ENCODE measurements around the gene CCDC159. TPM values are rescaled to one million over a fixed set of nuclear protein-coding genes. Genes with fewer than 3 reads are reported as not detected.
A peak's percentile ranks its signal among the peaks of the same experiment; 100 is the strongest.
"Not testable (repeated sequence)": the region's sequence is repeated elsewhere in the genome, so short reads cannot be mapped to it uniquely, and the experiment has no call there.

Gene CCDC159
- total RNA-seq, 1 donor from 2014 or later: 1.8 TPM

GRCh38 chr19:11377237-11377636 lies 30.9 kb downstream of the CCDC159 start:
- no peaks in the 10 kb centered on the region for H3K79me2 ChIP-seq (ENCODE audit: low read depth)
- no peak overlapping the region for H2AFZ ChIP-seq (replicated peaks)
- H3F3A ChIP-seq (ENCODE audit: low read depth): peaks cover 44% of the 10 kb centered on the region
- H3K36me3 ChIP-seq: no peaks in the 10 kb centered on the region
- H3K4me3 ChIP-seq: no peak overlapping the region
- TF ChIP-seq EZH2phosphoT487 (IDR thresholded peaks at IDR 0.05): no peak
- no peak for TF ChIP-seq EZH2 (IDR thresholded peaks at IDR 0.05)
- TF ChIP-seq CTCF (IDR thresholded peaks at IDR 0.05): no peak
- H3K27ac ChIP-seq: no peak overlapping the region
- no peaks in the 10 kb centered on the region for H3K9me3 Mint-ChIP-seq
- H3K4me3 Mint-ChIP-seq: peak overlapping the region; percentile 37
- H4K20me1 ChIP-seq (ENCODE audit: low read depth): peaks cover 17% of the 10 kb centered on the region
- no peak for DNase-seq (ENCODE audit: low spot score)
- no peak overlapping the region for H3K9ac ChIP-seq
- H3K36me3 Mint-ChIP-seq: peaks cover 3% of the 10 kb centered on the region
- peaks cover 5% of the 10 kb centered on the region for H3K27me3 ChIP-seq
- no peak overlapping the region for H3K4me2 ChIP-seq
- no peak overlapping the region for H3K27ac Mint-ChIP-seq
- peaks cover 6% of the 10 kb centered on the region for H3K4me1 ChIP-seq
- peaks cover 15% of the 10 kb centered on the region for H3K27me3 Mint-ChIP-seq (ENCODE audit: insufficient read depth, low read depth)
- H3K9me3 ChIP-seq (ENCODE audit: low read depth): no peaks in the 10 kb centered on the region
- H3K4me1 Mint-ChIP-seq: peaks cover 32% of the 10 kb centered on the region

DNA sequence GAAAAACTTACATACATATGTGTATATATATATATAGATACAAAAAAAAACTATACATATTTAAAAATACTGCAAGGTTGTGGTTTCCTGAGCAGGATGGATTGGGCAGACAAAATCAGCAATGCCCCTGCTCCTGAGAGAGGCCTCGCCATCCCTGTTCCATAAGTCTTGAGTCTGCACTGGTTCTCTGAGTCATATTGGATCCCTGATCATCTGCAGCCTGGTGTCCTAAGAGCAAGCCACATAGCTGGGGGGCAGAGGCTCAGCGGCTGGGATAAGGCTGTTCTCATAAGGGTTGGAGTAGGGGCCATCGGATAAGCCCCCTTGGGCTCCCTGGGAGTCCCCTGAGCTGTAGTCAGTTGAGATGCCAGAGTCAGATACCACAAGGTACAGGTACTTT lies 31.4 kb downstream of the CCDC159 start:
- DNase-seq (ENCODE audit: low spot score): no peak
- Histone ChIP-seq H3K36me3 (no peaks in the 10 kb centered on the region), H3K9ac (no peak overlapping the region), H3K9me3 (ENCODE audit: low read depth) (no peaks in the 10 kb centered on the region), H3K79me2 (ENCODE audit: low read depth) (no peaks in the 10 kb centered on the region), H3K4me2 (no peak overlapping the region), H2AFZ (replicated peaks) (no peak overlapping the region), H3K4me1 (peaks cover 6% of the 10 kb centered on the region), H3F3A (ENCODE audit: low read depth) (peaks cover 49% of the 10 kb centered on the region), H4K20me1 (ENCODE audit: low read depth) (peaks cover 20% of the 10 kb centered on the region), H3K27ac (no peak overlapping the region), H3K4me3 (no peak overlapping the region), H3K27me3 (peaks cover 10% of the 10 kb centered on the region)
- H3K4me1 Mint-ChIP-seq: peaks cover 34% of the 10 kb centered on the region
- TF ChIP-seq EZH2phosphoT487 (IDR thresholded peaks at IDR 0.05) (no peak), CTCF (IDR thresholded peaks at IDR 0.05) (no peak), EZH2 (IDR thresholded peaks at IDR 0.05) (no peak)
- peaks cover 3% of the 10 kb centered on the region for H3K36me3 Mint-ChIP-seq
- no peak overlapping the region for H3K27ac Mint-ChIP-seq
- no peaks in the 10 kb centered on the region for H3K9me3 Mint-ChIP-seq
- peaks cover 20% of the 10 kb centered on the region for H3K27me3 Mint-ChIP-seq (ENCODE audit: insufficient read depth, low read depth)
- no peak overlapping the region for H3K4me3 Mint-ChIP-seq

GRCh38 chr19:11378319-11379189 lies 32.2 kb downstream of the CCDC159 start:
- peaks cover 21% of the 10 kb centered on the region for H3K27me3 Mint-ChIP-seq (ENCODE audit: insufficient read depth, low read depth)
- peaks cover 3% of the 10 kb centered on the region for H3K36me3 Mint-ChIP-seq
- DNase-seq (ENCODE audit: low spot score): peak; percentile 88
- H3K27ac Mint-ChIP-seq: no peak overlapping the region
- Histone ChIP-seq H3K4me3 (no peak overlapping the region), H4K20me1 (ENCODE audit: low read depth) (peaks cover 20% of the 10 kb centered on the region), H3F3A (ENCODE audit: low read depth) (peaks cover 52% of the 10 kb centered on the region), H2AFZ (replicated peaks) (no peak overlapping the region), H3K9ac (no peak overlapping the region), H3K9me3 (ENCODE audit: low read depth) (no peaks in the 10 kb centered on the region), H3K4me1 (peaks cover 6% of the 10 kb centered on the region), H3K4me2 (no peak overlapping the region), H3K36me3 (no peaks in the 10 kb centered on the region), H3K79me2 (ENCODE audit: low read depth) (no peaks in the 10 kb centered on the region), H3K27me3 (peaks cover 18% of the 10 kb centered on the region), H3K27ac (no peak overlapping the region)
- peaks cover 29% of the 10 kb centered on the region for H3K4me1 Mint-ChIP-seq
- H3K4me3 Mint-ChIP-seq: peak overlapping the region; percentile 16
- H3K9me3 Mint-ChIP-seq: no peaks in the 10 kb centered on the region
- peak; percentile 69 for TF ChIP-seq CTCF (IDR thresholded peaks at IDR 0.05)
- TF ChIP-seq EZH2 (IDR thresholded peaks at IDR 0.05): no peak
- no peak for TF ChIP-seq EZH2phosphoT487 (IDR thresholded peaks at IDR 0.05)

DNA sequence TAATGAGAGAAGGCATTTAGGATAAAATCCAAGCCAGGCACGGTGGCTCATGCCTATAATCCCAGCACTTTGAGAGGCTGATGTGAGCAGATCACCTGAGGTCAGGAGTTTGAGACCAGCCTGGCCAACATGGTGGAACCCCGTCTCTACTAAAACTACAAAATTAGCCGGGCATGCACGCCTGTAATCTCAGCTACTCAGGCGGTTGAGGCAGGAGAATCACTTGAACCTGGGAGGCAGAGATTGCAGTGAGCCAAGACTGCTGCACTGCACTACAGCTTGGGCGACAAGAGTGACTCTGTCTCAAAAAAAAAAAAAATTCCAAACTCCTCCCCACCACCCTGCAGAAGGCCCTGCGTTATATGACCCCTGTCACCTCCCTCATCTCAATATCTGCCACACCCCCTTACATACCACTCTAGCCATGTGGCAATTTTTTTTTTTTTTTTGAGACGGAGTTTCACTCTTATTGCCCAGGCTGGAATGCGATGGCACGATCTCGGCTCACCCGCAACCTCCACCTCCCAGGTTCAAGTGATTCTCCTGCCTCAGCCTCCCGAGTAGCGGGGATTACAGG lies 33.0 kb downstream of the CCDC159 start:
- not testable (repeated sequence) for H3K4me3 Mint-ChIP-seq

More for the DNA sequence above, 33.0 kb downstream of the CCDC159 start:
- not testable (repeated sequence) for H3K27ac Mint-ChIP-seq; H3K4me3 ChIP-seq; H3K36me3 ChIP-seq; H3K36me3 Mint-ChIP-seq; H3K4me2 ChIP-seq; DNase-seq (ENCODE audit: low spot score); H3K27ac ChIP-seq; H2AFZ ChIP-seq (replicated peaks); H3K9ac ChIP-seq; H3K79me2 ChIP-seq (ENCODE audit: low read depth); H3K4me1 ChIP-seq; H3K9me3 ChIP-seq (ENCODE audit: low read depth); H3K9me3 Mint-ChIP-seq
- Mint-ChIP-seq H3K4me1 (peaks cover 29% of the 10 kb centered on the region), H3K27me3 (ENCODE audit: insufficient read depth, low read depth) (peaks cover 21% of the 10 kb centered on the region)
- Histone ChIP-seq H4K20me1 (ENCODE audit: low read depth) (peaks cover 15% of the 10 kb centered on the region), H3K27me3 (peaks cover 23% of the 10 kb centered on the region), H3F3A (ENCODE audit: low read depth) (peaks cover 51% of the 10 kb centered on the region)

Data from neural progenitor cell (in vitro differentiated cells).